HG03558 (cell line): ENCODE results near the gene TNNT1.

Source experiments
- ATAC-seq: cut with Tn5 transposase; IDR thresholded peaks from one replicate; pipeline ENCODE4 v1.9.1; 2021; ENCODE audit warnings: moderate number of reproducible peaks; ENCODE audit not compliant: unreplicated experiment; ENCODE audit errors: extremely low read depth

The TNNT1 gene

DNA sequence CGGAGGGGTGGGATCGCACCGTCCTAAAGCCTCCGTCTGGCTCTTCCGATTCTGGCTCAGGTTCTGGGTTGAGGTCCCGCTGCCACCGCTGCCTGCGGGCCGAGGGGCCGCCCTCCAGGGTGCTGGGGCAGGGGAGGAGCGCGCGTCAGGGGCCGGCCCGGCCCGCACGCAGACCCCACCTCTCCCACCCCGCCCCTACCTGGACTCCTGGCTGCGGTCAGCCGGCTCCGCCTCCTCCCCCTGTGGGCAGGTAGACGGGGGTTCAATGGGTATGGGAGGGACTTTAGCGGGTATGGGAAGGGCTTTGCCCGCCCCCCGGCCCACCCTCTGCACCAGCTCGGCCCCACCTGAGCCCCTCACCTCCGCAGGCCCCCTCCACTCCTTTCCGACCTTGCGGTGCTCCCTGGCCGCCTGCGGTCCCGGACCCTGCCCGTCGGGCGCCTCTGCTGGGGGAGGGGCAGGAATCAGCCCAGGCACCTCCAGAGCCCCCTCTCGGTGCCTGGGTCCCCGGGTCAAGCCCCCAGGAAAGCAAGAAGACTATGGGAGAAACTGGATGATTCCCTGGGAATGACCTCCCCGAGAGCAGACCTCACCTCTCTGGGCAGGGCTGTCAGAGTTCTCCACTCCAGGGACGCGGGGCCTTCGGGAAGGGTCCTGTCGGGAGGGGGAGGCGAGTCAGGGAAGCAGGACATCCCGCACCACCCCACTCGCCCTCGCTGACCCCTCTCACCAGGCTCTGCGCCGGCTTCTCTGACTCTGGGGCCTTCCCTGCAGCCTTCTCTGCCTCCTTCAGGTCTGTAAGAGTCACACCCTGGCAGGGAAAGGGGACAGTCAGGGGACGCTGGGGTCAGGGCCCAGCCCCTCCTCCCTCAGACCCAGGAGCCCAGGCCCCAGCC lies 56.3 kb downstream of the TNNT1 start:
- ATAC-seq, result no peak

DNA sequence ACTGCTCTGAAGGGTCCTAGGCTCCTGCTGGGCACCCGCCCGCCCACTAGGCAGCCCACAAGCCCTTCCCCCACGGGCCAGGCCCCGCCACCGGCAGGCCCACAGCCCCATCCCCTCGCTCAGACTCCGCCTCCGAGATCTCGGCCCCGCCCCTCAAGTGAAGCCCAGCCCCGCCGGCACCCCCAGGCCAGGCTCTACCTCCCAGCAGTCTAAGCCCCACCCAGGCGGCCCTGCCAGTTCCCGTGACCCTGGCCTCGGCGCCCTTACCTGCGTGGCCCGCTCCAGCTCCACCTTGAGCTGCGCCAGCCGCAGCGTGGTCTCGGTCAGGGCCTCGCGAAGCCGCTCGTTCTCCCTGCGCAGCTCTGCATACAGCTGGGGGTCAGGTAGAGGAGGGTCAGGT lies 57.1 kb downstream of the TNNT1 start:
- no peak for ATAC-seq

DNA sequence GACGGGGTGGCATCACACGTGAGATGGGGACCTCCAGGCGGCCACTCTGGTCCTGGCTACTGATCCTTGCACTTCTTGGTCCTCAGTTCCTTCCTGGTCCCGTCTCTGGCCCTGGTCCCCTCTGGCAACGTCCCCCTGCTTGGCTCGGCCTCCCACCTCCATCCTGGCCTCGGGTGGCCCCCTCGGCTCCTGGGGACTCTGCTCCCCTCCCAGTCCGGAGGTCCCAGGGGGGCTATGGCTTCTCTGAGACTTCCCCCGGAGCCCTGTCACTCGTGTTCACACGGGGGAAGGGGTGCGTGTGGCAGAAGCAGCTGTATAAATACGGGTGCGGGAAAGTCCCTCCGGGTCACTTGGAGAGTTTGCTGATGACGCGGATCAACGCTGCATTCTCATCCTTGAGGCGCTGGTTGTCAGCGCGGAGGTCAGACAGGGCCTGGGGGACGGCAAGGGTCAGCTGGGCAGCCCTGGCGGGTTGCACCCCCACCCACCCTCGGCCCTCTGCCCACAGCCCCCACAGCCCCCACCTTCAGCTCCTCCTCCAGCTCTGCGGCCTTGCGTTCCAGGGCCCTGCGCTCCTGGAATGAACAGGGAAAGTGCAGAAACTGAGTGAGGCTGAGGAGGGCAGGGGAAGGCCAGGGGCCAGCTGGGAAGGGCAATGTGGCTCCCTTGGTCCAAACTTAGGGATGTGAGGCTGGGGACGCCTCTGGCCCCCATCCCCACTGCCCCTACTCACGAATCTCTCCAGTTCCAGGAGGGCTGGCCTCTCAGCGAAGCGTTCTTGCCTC lies 57.7 kb downstream of the TNNT1 start:
- no peak for ATAC-seq

DNA sequence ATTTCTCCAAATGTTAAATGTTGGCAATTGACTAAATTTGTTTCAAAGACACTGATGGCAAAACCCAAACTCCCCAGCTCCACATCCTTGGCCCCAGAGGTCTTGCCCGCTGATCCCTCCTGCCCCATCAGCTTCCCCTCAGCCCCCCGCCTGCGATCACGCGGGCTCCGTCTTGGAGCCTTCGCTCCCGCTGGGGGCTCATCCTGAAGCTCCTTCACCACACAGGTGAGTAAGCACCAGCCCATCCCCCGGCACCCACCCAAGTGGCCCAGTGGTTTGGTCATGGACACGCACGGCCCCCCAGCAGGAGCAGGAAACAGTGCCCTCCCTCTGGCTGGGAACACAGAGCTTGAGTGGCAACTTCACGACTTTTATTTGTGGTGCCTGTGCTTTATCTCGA lies 58.4 kb downstream of the TNNT1 start:
- no peak for ATAC-seq

DNA sequence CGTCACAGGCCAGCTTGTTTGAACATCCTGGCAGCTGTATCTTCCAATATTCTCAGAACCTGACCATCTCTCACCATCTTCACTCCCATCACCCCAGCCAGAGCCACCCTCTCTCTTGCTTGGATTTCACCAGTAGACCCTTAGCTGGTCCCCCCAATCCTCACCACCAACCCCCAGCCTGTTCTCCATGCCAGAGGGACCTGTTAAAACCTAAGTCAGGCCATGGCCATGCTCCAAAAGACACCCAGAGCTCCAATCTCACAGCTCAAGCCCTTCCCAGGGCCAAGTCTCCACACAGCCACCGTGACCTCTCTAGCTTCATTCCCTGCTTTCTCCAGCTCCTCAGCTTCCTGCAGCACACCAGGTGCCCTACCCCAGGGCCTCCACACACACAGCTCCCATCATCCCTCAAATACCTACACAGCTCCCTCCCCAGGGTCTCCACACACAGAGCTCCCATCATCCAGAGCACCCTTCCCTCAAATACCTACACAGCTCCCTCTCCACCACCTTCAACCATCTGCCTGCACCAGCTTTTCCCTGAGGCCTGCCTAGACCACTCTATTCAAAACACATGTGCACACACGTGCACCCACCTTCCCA lies 59.6 kb downstream of the TNNT1 start:
- ATAC-seq, result no peak

DNA sequence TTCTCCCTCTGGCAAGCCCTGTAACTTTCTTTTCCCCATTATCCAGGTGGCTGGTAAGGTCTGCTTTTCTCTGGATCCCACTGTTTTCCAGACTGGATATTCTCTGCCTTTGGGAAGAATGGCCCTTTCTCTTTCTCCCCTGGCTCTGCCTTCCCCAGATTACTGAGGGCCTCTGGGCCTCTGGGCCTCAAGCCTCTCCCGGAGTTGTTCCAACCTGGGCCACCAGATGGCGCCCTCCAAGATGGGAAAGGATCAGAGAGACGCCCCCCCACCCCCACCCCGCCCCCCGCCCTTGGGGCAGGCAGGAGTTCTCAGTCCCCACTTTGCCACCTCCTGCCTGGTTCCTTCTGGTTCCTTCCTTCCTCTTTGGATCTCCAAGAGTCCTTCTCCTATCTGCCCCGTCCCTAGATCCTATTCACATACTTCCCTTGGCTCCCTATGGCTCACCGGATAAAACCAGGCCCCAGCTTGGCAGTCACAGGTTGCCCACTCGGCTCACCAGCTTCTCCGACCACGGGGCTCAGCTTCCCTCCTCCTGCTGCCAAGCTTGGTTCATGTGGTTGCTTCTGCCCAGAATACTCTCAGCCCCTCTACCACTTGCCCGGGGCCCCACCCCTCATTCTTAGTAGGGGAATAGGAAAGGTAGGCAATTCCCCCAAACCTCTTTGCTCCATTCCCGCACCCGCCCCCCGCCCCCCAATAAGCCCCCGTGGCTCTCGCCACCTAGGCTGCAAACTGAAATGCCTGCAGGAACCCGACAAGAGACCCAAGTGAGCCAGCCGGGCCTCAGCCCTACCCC lies 60.3 kb downstream of the TNNT1 start:
- no peak for ATAC-seq

DNA sequence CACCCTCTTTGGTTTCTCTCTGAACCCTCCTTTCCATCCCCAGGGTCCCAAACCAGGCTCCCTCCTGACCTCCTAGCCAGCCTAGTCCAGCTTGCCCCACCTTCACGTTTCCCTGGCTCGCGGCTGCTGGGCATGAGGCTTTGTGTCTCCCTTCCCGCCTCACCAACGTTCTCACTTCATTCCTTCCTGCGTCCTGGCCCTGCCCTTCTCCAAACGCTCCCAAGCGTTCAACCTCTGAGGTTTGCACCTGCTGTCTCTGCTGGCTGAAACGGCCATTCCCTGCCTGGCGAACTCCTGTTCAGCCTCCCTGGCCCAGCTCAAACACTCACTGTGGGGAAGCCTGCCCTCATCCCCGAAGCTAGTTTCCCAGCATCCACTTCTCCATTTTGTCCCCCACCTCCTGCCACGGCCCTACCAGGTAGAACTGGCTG lies 61.0 kb downstream of the TNNT1 start:
- no peak for ATAC-seq

DNA sequence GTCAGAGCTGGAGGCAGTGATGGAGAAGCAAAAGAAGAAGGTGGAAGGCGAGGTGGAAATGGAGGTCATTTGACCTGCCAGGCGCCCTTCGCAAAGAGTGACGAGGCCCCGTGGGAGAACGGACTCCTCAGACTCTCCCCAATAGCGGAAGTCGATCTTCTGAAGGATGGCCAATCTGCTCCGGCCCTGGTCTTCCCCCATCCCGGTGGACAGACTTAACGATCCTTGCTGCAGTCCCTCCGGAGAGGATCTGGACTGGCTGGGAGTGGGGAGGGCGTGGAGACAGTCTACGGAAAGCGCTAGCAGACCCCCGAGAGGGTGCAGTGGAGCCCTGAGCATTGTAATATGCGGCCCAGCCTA lies 61.5 kb downstream of the TNNT1 start:
- no peak for ATAC-seq

DNA sequence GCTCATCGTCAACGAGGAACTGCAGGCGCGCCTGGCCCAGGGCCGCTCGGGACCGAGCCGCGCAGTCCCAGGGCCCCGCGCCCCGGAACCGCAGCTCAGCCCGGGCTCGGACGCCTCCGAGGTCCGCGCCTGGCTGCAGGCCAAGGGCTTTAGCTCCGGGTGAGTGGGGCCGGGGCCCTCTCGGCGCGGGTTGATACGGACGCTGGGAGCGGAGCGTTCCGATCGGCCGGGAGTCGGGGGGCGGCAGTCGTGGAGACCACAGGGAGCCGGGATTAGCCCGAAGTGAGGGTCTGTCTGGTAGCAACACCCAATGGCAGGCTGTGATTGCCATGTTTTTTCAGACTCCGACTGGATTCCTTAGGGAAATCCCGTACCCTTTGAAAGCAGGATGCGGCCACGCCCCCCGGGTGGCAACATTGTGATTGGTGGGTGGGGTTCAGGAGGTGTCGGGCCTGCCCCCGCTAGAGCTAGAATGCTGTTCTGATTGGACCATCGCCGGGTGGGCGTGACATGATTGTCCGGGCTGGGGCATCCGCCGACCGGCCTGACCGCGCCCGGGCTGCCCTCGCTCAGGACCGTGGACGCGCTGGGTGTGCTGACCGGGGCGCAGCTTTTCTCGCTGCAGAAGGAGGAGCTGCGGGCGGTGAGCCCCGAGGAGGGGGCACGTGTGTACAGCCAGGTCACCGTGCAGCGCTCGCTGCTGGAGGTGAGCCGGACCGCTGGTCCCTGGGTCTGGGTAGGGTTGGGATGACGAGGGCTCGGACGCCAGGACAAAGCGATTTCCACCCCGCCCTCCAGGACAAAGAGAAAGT lies 62.1 kb downstream of the TNNT1 start:
- no peak for ATAC-seq

DNA sequence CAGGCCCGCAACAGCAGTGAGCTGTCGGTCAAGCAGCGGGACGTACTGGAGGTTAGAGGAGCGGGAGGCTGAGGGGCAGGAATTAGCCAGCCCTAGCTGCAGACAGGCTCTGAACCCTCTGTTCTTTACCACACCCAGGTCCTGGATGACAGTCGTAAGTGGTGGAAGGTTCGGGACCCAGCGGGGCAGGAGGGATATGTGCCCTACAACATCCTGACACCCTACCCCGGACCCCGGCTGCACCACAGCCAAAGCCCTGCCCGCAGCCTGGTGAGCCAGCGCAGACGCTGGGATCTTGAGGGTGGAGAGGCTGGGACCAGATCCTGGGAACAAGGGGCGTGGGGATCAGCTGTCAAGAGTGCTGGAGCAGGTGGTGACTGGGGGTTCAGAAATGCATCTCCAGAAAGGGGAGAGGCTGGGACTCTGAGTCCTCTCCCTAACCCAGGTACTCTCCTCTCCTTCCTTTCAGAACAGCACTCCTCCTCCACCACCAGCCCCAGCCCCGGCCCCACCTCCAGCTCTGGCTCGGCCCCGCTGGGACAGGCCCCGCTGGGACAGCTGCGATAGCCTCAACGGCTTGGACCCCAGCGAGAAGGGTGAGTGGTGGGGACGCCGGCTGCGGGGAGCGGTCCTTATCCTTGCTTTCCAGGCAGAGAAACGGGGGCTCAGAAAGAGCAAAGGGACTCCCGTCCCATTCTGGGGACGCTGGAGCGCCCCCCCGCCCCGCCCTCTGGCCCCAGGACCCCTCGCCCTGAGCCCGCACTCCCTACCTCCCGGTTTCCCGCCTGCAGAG lies 62.9 kb downstream of the TNNT1 start:
- no peak for ATAC-seq

DNA sequence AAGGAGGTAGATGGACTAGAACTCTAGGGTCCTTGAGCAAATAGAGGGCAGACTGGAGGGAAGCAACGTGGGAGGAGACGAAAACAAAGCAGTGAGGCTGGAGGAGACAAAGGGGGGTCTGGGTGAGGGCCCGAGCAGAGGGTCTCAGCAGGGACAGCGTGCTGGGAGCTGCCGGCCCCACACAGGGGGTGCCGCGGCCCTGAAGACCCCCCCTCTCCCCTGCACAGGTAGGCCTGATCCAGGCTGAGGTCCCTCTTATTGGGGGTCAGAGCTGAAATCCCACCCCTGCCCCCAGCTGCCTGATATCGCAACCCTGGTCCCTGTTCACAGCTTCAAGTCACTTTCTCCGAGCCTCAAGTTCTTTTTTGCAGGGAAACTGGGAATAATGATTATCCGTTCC lies 64.6 kb downstream of the TNNT1 start:
- no peak for ATAC-seq

DNA sequence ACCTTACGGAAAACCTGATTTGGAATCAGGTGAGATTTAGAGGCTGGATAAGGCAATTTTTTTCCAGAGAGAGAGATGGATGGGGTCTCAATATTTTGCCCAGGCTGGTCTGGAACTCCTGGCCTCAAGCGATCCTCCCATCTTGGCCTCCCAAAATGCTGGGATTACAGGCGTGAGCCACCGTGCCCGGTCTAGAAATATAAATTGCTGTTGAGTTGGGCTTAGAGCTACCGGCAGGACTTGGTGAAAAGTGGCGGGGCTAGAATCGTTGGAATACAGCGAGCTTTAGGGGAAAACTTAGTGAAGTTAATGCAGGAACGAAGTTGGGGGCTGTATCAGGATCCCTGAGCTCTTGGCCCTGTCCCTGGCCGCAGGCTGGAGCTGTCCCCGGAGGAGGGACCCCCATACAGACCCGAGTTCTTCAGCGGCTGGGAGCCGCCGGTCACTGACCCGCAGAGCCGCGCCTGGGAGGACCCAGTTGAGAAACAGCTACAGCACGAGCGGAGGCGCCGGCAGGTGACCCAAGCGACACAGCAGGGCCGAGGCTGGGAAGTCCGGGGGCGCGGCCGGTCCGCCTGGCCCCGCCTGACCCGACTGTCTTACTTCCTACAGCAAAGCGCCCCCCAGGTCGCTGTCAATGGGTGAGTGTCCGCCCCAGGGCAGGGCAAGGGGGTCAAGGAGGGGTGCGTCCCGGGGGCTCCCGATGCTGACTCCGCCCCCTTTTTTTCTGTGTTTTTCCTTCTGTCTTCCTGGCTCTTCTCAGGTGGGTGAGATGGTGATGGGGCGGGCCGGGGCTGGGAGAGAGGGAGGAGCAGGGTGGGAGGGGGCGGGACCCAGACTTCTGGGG lies 65.8 kb downstream of the TNNT1 start:
- ATAC-seq, result no peak
